GM19324 (cell line): Measurements from ENCODE around the gene PBX3.

ENCODE experiments used
- ATAC-seq: cut with Tn5 transposase; IDR thresholded peaks from one replicate; pipeline ENCODE4 v1.9.1; 2021; ENCODE audit warnings: mild to moderate bottlenecking, moderate library complexity; ENCODE audit not compliant: unreplicated experiment, low FRiP score

The PBX3 gene

GRCh38 chr9:125747053-125747764 lies at the start of gene PBX3:
PBX3 (plus strand) TSS chr9:125747373.
- ATAC-seq: peak; percentile 21

DNA sequence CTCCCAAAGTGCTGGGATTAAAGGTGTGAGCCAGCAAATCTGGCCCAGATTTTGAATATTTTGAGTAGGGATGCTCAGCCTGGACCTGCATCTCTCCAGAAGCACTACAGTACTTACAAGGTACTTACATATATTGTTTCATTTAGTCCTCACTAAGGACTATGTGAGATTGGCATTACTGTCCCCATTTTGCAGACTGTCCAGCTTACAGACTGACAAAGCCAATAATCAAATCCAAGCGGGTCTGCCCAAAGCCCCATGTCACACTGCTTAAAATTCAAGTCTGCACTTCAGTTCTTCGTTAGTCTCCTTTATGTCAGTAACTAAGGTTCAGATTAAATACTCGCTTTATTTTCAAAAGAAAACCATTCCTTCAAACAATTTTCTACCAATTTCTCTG lies 47.3 kb upstream of the PBX3 start:
- ATAC-seq: no peak

DNA sequence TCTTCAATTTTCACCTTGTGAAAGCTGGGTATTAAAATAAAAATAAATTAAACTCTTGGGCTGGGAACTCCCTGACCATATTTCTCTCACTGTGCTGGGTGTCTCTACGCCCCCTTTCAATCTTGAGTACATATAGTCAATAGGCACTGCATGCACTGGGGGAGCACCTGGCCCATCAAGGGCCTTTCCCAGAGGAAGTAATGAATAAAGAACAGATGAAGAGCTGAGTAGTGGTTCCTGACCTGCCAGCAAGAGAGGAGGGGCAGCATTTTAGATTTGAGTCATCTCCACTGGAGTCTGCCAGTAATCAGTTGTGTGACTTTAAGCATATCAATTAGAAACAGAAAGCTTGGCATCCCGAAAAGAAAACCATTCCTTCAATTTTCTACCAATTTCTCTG lies 46.4 kb upstream of the PBX3 start:
- peak; percentile 64 for ATAC-seq

DNA sequence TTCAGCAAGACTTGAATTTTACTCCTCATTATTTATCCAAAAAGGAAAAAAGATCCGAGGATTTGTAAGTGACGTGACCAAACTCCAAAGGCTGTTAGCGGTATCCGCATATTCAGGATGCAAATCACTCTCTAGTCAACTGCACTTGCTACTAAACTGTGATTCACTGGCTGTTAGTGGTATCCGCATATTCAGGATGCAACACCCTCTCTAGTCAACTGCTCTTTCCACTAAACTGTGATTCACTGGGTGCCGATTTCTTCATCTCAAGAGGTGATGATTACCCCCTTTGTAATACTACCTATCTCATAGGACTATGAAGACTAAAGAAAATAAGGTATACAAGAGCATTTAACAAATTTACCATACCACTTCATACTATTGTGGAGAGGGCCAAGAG lies 45.8 kb upstream of the PBX3 start:
- peak; percentile 47 for ATAC-seq

DNA sequence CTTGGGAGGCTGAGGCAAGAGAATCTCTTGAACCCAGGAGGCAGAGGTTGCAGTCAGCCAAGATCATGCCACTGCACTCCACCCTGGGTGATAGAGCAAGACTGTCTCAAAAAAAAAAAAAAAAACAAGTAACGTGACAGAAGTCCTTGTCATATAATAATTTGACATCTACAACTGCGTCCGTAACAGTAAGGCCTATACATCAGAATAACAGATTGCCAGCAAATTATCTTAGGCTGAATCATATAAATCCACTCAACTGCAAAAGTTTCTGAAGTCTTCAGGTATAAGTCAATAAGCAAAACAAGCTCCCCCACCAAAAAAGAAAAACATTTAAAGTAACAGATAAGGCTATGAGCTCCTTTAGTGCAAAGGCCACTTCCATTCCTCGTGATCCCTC lies 43.5 kb upstream of the PBX3 start:
- no peak for ATAC-seq

GRCh38 chr9:125705893-125706292 lies 41.3 kb upstream of the PBX3 start:
- ATAC-seq: no peak

DNA sequence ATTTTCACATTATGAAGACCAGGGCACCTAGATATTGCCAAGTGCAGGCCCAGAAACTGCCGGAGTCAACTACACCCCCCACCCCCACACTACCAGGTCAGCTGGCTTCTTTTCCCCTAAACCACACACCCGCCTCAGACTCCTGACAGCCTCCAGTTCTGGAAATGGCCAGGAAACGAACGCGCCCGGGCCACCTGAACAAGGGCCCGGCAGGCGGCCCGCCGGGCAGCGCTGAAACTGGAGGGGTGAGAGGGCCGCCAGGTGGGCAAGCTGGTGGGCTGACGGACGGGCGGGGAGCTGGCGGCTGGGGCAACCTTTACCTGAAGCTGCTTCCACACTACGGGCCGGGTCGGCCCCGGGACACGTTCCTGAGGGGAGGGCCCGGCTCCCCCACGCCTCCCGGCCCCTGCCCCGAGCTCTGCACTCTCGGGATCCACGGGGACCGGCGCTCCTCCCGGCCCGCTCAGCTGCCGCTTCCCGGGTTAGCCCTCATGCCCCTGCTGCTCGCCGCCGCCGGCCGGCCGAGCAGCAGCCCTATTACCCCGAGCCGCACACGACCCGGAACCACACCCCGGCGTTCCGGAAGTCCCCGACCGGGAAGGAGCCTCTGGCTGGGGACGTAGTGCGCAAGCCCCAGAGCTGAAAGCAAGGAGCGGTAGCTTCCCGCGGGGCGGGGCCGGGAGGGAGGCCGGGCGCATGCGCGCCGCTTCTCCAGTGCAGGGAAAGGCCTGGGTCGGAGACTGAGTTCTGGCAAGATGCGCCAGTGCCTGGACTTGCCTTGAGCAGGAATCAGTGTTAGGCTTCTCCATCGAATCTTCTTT lies 40.3 kb upstream of the PBX3 start, which contains the start of gene MAPKAP1:
MAPKAP1 (minus strand) TSS at position 558 of the 821 bp plus-strand sequence. CDS start 34,634 bp downstream, outside the sequence.
- ATAC-seq: peak; percentile 90

DNA sequence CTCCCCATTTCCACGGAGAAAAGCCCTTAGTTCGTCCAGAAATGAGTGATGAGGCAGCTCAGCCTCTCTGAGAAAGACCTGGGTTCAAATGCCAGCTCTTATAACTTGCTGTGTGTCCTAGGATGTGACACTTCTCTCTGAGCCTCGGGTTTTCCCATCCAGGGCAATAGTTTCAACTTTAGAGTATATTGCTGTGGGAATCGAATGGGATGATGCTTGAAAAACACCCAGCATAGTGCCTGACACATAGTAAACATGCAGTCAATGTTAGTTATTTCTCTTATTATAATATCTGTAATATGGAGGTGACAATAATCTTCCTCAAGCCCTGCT lies 39.7 kb upstream of the PBX3 start:
- ATAC-seq: peak; percentile 13

DNA sequence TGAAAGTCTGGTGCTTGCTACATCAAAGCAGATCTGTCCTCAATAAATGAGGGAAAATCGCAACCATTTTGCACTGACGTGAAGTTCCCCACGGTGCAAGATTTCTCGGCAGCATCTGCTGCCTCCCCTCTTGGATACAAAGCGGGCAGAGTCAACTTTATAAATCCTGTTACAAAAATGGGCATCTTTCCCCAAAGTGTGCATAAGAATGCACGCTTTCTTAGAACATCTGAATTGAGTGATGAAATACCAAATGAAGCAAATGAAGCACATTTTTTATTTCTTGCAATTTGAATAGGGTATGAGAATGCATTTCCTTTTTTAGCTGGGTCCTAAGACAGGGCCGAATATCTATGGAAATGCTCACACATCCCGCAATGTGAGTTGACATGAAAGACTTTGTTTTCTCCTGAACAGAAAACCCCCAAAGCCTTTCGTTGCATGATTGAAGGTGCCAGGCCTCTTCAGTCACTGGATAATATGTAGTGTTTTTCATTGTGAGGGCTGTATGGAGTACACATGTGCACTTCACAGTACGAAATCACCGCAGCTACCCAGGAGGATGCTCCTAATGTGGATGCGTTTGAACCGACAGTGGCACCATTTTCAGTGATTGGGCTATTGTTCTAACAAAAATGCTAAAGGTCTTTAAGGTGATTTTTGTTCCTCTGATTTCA lies 20.6 kb upstream of the PBX3 start:
- ATAC-seq: no peak

DNA sequence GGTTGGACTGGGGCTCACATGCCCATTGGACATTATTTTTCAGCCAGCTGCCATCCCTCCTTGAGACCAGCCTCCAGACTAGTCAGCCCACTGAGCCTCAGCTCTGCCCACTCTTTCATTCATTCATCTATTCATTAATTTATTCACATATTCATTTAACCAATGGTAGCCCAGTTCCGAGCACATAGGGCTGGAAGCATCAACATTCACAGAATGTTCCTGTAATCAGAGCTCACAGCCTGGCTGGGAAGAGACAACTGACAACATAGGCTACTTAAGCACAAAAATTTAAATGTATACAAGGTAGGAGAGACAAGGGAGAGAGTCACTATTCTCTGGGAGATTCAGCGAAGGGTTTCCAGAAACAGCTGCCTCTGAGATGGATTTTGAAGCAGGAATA lies 17.0 kb upstream of the PBX3 start:
- no peak for ATAC-seq

DNA sequence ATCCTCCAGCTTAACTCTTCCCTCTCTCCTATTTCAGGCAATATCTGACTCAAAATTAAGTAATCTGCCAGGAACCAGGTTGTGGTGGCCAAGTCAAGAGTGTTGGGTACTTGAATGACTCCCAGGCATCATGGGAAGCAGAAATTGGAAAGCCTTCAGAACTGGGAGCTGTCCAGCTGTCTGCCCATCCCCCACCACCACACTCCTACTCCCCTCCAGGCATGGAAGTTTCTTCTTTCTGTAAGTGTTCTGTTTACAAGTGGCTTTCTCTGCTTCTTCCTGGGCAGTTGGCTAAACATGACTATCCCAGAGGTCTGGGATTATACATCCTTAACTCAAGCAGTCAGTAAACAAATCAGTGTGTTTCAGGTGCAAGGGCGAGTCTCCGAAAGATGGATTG lies 14.6 kb upstream of the PBX3 start:
- no peak for ATAC-seq

DNA sequence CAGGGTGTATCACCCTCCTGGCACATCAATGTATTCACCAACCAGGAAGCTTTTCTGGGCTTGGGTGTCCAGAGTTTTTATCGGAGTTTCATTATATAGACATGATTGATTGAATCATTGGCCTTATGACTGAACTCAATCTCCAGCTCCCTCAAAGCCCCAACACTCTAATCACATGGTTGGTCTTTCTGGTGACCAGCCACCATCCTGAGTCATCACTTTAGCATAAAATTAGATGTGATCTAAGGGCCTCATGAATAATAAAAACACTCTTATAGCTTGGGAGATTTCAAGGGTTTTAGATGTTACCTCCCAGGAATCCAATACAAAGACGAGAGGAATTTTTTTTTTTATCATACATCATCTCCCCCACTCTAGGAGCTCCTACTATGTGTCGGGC lies 7.7 kb upstream of the PBX3 start:
- no peak for ATAC-seq

GRCh38 chr9:125742657-125743056 lies 4.5 kb upstream of the PBX3 start:
- ATAC-seq: no peak

DNA sequence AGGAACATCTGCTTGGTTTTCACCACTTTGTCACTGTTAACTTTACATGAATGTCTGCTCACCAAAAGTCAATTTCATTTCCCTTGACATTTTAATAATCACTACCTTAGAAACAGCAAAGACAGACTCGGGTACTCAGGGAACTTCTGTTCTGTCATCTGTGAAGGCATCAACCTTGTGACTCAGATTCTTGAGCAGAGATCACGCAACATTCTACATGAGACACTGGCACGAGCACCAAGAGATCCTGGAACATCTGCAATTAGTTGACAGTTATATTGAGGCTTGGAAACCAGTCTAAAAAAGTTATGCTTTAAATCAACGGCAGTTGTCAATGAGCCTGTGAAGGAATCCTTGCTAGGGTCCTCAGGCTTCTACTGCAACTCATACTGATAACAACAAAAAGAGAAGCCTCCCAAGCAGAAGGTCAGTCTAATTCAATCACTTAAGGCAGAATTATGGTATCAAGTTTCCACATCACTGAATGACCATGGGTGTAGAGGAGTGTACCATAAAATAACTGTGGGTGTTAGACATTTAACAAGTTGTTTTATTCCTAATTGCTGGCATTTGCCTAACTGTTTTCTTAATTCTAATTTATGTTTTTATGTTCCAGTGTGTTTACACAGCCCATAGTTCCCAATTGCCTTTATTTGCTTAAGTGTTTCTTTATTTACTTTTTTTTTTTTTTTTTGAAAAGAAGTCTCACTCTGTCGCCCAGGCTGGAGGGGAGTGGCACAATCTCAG lies 3.3 kb upstream of the PBX3 start:
- no peak for ATAC-seq

DNA sequence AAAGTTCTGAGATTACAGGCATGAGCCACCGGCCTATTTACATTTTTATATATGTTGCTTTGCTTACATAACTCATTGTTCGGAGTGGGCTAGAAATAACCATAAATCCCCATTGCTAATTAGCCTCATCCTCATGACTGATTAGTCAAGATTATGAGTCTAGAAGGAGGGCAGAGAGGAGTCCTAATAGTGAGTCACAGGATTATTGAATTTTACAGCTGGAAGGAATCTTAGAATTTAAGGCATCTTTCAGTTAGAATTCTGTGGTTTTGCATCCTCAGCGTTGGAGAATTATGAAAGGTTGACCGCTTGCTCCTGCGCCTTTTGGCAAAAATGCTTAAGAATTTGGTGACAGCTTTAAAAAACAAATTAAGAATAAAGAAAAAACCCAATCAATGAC lies 2.6 kb upstream of the PBX3 start:
- ATAC-seq: no peak

GRCh38 chr9:125745018-125745417 lies 2.2 kb upstream of the PBX3 start:
- ATAC-seq: no peak

DNA sequence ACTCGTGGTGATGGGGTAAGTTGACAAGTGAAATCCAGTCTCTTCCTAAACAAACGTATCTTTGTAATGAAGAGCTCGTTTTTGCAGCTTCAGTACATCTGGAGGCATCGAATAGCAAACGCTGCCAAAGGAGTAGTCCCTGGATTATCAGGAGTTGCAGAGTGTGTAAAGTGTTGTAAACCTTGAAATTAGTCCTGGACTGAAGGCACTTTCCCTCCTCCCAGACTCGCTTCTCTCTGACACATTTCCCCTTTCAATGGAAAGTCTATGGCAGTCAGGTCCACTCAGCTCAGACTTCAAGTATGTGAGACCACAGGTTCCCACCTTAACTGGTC lies 1.5 kb upstream of the PBX3 start:
- no peak for ATAC-seq

GRCh38 chr9:125746017-125746773 lies 978 bp upstream of the PBX3 start:
- ATAC-seq: peak; percentile 70

GRCh38 chr9:125746774-125747052 lies 460 bp upstream of the PBX3 start:
- no peak for ATAC-seq

GRCh38 chr9:125747765-125748445 lies 732 bp downstream of the PBX3 start:
- no peak for ATAC-seq
